Dedifferentiated amniotic fluid mesenchymal stem cell (primary cell): ENCODE results near the gene CD44.
A peak's percentile ranks its signal among the peaks of the same experiment; 100 is the strongest.

ENCODE experiments used
- DNase-seq: peaks from one replicate; pipeline ENCODE4 v3.0.0-alpha.2; 2016; ENCODE audit errors: extremely low spot score

The CD44 gene

GRCh38 chr11:35139722-35140282, 831 bp downstream of the CD44 start:
- DNase-seq: no peak

- no peak for DNase-seq
Observed at GRCh38 chr11:35141071-35141470, 2.1 kb downstream of the CD44 start.

- DNase-seq: no peak
Observed at GRCh38 chr11:35141571-35141971, 2.6 kb downstream of the CD44 start.

- peak; percentile 36 for DNase-seq
Observed at GRCh38 chr11:35142481-35143075, 3.6 kb downstream of the CD44 start.

- no peak for DNase-seq
Observed at GRCh38 chr11:35143297-35144135, 4.5 kb downstream of the CD44 start.

GRCh38 chr11:35144136-35144741, 5.3 kb downstream of the CD44 start:
- DNase-seq: peak; percentile 84

- DNase-seq: no peak
Observed at GRCh38 chr11:35144806-35145205, 5.8 kb downstream of the CD44 start.

- no peak for DNase-seq
Observed at GRCh38 chr11:35145271-35145670, 6.3 kb downstream of the CD44 start.

GRCh38 chr11:35146074-35146521, 7.1 kb downstream of the CD44 start:
- no peak for DNase-seq

- DNase-seq: no peak
Observed at GRCh38 chr11:35146711-35147110, 7.7 kb downstream of the CD44 start.

- no peak for DNase-seq
Observed at GRCh38 chr11:35147235-35147634, 8.3 kb downstream of the CD44 start.

GRCh38 chr11:35148163-35148837, 9.3 kb downstream of the CD44 start:
- DNase-seq: no peak

- no peak for DNase-seq
Observed at GRCh38 chr11:35150454-35150853, 11.5 kb downstream of the CD44 start.

- peak; percentile 26 for DNase-seq
Observed at GRCh38 chr11:35151241-35151640, 12.3 kb downstream of the CD44 start.

- DNase-seq: no peak
Observed at GRCh38 chr11:35151683-35152280, 12.8 kb downstream of the CD44 start.

- DNase-seq: no peak
Observed at GRCh38 chr11:35152575-35152974, 13.6 kb downstream of the CD44 start.

GRCh38 chr11:35153280-35153679, 14.3 kb downstream of the CD44 start:
- DNase-seq: no peak

- no peak for DNase-seq
Observed at GRCh38 chr11:35154952-35155351, 16.0 kb downstream of the CD44 start.

- DNase-seq: no peak
Observed at GRCh38 chr11:35155677-35156076, 16.7 kb downstream of the CD44 start.

- no peak for DNase-seq
Observed at GRCh38 chr11:35157814-35158700, 19.1 kb downstream of the CD44 start.
